Activated CD8-positive, alpha-beta memory T cell treated with anti-CD3 and anti-CD28 coated beads for 36 hours (primary cell): ENCODE measurements around the gene SLX9. TPM values are rescaled to one million over a fixed set of nuclear protein-coding genes. Genes with fewer than 3 reads are reported as not detected.

Source experiments
- CTCF ChIA-PET: fragments of 350-600 bp; sonication (Branson Sonifier 250); formaldehyde crosslinking; loops from one replicate; lab custom pipeline; 2021; ENCODE audit warnings: antibody characterized with exemption; lab: Charles Lee
- POLR2A ChIA-PET: fragments of 350-600 bp; sonication (Branson Sonifier 250); formaldehyde crosslinking; loops from one replicate; lab custom pipeline; 2021; ENCODE audit warnings: antibody characterized with exemption; lab: Charles Lee
- total RNA-seq, 2 experiments: library from RNA; stranded (reverse); gene quantifications; one replicate each; pipeline ENCODE4 v1.2.3, GENCODE V29; 2021

SLX9 gene
- total RNA-seq, 2 experiments from 2014 or later, result 77.1 to 83.3 TPM

GRCh38 chr21:44958471-44959191 is 18.8 kb downstream of the SLX9 start:
- CTCF ChIA-PET, result interaction anchor here (1.9 kb wide), 1 partner anchor 9 kb away, joined by 6 read pairs; no protein-coding TSS in a partner anchor

GRCh38 chr21:44959376-44960091 is 19.7 kb downstream of the SLX9 start:
- ChIA-PET POLR2A (no interaction called here), CTCF (interaction anchor here (1.9 kb wide), 1 partner anchor 10 kb away, joined by 6 read pairs; no protein-coding TSS in a partner anchor)

More at GRCh38 chr21:44958471-44959191, 18.8 kb downstream of the SLX9 start:
- POLR2A ChIA-PET, result no interaction called here

GRCh38 chr21:44960141-44961092 is 20.6 kb downstream of the SLX9 start:
- CTCF ChIA-PET, result interaction anchor here (1.0 to 1.9 kb wide), 2 partner anchors 10 to 178 kb away, joined by 4 read pairs; no protein-coding TSS in a partner anchor
- POLR2A ChIA-PET, result no interaction called here

GRCh38 chr21:44962403-44962966 is 22.7 kb downstream of the SLX9 start:
- CTCF ChIA-PET, result interaction anchor here (1.2 kb wide), 2 partner anchors 174 to 179 kb away, joined by 3 read pairs; no protein-coding TSS in a partner anchor
- POLR2A ChIA-PET, result no interaction called here

GRCh38 chr21:44964381-44964780 is 24.6 kb downstream of the SLX9 start:
- ChIA-PET CTCF (interaction anchor here (0.9 to 3.2 kb wide), 5 partner anchors 11 to 163 kb away, joined by 3 to 11 read pairs (median 4); no protein-coding TSS in a partner anchor), POLR2A (no interaction called here)

- ChIA-PET POLR2A (no interaction called here), CTCF (interaction anchor here (0.9 to 3.2 kb wide), 6 partner anchors 12 to 173 kb away, joined by 3 to 11 read pairs (median 4); no protein-coding TSS in a partner anchor)
Observed at GRCh38 chr21:44965251-44966022, 25.6 kb downstream of the SLX9 start.

- ChIA-PET CTCF (interaction anchor here (1.7 to 3.2 kb wide), 2 partner anchors 17 to 111 kb away, joined by 3 to 11 read pairs; no protein-coding TSS in a partner anchor), POLR2A (interaction anchor here (0.6 kb wide), 1 partner anchor 53 kb away, joined by 3 read pairs; no protein-coding TSS in a partner anchor)
Observed at GRCh38 chr21:44966135-44967081, 26.6 kb downstream of the SLX9 start.

- ChIA-PET POLR2A (interaction anchor here (0.6 kb wide), 1 partner anchor 54 kb away, joined by 3 read pairs; no protein-coding TSS in a partner anchor), CTCF (interaction anchor here (0.6 to 3.2 kb wide), 4 partner anchors 18 to 110 kb away, joined by 3 to 11 read pairs (median 3); no protein-coding TSS in a partner anchor)
Observed at GRCh38 chr21:44967082-44968047, 27.5 kb downstream of the SLX9 start.

GRCh38 chr21:44969066-44969670 is 29.3 kb downstream of the SLX9 start:
- POLR2A ChIA-PET, result no interaction called here

GRCh38 chr21:44969931-44970755 is 30.3 kb downstream of the SLX9 start:
- ChIA-PET POLR2A (no interaction called here), CTCF (interaction anchor here (1.5 kb wide), 2 partner anchors 158 to 160 kb away, joined by 3 to 5 read pairs; no protein-coding TSS in a partner anchor)

More at GRCh38 chr21:44969066-44969670, 29.3 kb downstream of the SLX9 start:
- CTCF ChIA-PET, result interaction anchor here (1.5 kb wide), 1 partner anchor 161 kb away, joined by 3 read pairs; no protein-coding TSS in a partner anchor

- ChIA-PET POLR2A (no interaction called here), CTCF (interaction anchor here (1.5 kb wide), 3 partner anchors 22 to 159 kb away, joined by 3 to 5 read pairs (median 5); no protein-coding TSS in a partner anchor)
Observed at GRCh38 chr21:44970766-44971671, 31.2 kb downstream of the SLX9 start.

GRCh38 chr21:44971672-44971995 is 31.8 kb downstream of the SLX9 start:
- POLR2A ChIA-PET, result no interaction called here
- CTCF ChIA-PET, result interaction anchor here (1.5 kb wide), 2 partner anchors 22 to 157 kb away, joined by 5 read pairs; no protein-coding TSS in a partner anchor

- ChIA-PET CTCF (interaction anchor here (1.5 kb wide), 1 partner anchor 23 kb away, joined by 5 read pairs; no protein-coding TSS in a partner anchor), POLR2A (no interaction called here)
Observed at GRCh38 chr21:44972301-44972814, 32.5 kb downstream of the SLX9 start.
